Endometrium (tissue), 2 donors: ENCODE measurements around the gene KLRD1.
"Not testable (repeated sequence)": the region's sequence is repeated elsewhere in the genome, so short reads cannot be mapped to it uniquely, and the experiment has no call there.

ENCODE experiments used
- FAIRE-seq: peaks from 2 replicates; lab custom pipeline; 2012; peaks lifted over from hg19 to GRCh38; lab: Jason Lieb, UNC
- donor health status: control.
- donor health status: control.

KLRD1 gene, protein sequence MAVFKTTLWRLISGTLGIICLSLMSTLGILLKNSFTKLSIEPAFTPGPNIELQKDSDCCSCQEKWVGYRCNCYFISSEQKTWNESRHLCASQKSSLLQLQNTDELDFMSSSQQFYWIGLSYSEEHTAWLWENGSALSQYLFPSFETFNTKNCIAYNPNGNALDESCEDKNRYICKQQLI

DNA sequence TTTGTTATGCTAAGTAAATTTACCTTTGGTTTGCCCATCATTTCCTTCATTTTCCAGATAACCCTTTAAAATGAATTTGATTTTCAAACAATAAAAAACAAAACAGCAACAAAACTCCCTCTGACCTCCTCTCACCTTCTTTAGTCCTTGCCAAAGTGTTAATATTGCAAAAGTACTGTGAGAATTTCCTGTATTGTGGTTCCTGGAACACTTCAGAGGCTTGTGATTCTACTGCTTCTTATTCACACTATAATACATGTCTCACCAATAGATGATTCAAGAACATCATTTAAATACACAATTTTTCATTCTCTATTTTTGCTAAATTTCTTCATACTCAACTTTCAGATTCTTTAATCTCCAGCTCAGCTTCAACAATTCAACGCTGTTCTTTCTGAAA is at the start of gene KLRD1:
KLRD1 (plus strand) TSS at position 241 of the 400 bp plus-strand sequence. CDS start 208 bp downstream, outside the sequence.
- no peak for FAIRE-seq

DNA sequence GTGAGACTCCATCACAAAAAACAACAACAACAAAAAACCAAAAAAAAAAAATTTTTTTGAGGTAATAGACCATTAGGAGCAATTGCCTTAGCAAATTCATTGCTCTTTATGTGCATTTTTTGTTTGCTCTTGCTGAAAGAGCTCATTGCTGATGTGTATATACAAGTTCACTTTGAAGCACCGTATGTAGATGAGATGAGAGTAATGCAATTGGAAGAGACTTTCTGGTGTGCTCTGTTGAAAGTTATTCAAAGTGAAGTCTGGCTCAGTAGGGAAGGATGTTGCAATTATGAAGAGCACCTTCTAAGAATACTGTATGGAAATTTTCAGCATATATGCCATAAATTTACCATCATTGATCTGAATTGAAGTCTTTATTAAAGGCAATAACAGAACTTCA is 46.7 kb upstream of the KLRD1 start:
- FAIRE-seq = no peak

DNA sequence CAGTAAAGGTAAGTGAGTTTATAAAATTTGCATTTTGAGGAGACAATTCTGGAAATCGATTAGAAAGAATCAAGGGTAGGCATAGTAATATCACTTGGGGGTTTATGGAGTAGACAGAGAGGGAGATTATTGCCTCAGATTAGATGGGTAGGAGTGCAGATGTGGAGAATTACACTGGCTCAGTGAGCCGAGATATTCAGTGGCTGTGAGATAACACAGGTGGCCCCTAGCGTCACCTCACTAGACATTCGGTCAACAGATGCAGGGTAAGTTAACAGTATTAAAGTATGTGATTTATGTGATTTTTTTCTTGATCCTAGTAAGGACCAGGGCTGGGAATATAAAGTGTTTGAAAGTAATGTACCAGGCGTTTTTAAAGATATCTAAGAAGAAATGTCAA is 39.6 kb upstream of the KLRD1 start:
- no peak for FAIRE-seq

DNA sequence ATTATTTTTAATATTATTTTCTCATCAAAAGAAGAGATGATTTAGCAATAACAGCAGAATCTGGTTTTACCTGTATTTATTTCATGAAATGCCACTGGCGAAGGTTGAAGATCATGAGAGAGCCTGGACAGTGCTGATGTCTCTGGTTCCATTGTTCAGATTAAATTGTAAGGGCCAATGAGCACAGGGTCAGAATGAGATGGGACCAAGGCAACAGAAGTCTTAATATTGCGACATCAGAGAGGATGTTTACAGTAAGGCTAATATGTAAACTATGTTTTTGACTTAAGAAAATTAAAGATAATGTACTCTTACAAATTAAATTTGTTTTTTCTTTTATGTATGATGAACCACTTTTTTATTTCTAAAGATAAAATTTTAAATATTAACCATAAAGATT is 35.2 kb upstream of the KLRD1 start:
- FAIRE-seq = no peak

DNA sequence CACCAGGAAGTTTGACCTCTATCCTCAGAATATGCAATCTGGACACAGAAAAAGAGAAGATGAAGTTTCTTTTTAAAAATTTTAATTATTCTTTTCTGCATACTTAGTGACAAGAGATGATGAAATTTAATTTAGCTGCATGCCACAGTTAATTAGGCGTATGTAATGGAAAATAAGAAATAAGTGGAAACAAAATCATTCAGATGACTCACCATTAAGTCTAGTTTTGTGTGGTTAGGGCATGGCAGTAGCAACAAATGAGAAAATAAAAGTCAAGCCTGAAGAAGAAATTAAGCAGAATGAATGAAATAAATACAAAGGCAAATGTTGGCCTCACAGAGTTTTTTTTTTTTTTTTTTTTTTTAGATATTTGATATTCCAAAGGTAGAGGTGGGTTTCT is 30.9 kb upstream of the KLRD1 start:
- FAIRE-seq = no peak

DNA sequence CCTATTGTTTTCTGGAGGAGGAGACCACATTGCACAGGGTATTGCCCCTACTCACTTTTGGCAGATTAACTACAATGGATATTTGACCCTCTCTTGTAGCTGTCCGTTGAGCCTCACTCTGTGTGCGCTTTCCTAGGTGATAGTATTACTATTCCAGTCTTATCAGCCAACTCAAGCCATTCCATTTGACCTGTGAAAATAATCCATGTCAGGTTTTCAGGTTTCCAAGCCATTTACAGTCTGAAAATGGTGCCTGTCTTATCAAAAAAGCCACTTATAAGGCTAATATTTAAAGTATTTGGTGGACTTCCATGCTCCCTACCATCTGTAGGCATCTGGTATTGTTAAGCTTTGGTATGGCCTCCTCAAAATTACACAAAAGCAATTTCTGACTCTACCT is 29.6 kb upstream of the KLRD1 start:
- no peak for FAIRE-seq

DNA sequence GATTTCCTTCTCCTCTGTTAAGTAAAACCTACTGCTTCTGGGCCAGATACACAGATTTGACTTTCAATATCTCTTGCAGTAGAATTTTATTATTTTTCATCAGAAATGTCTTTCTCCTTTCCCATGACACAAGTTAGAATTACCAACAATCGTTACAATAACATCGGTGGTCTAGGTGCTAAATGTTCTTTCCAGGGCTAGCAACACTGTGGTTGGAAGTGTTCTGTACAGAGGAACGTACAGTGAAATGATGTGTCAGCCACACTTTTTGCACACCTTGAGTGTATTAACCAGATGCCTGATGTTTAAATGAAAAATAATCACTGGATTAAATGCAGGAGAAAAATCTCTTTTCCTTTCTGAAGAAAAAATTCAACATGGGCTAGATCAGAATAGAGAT is 27.7 kb upstream of the KLRD1 start:
- FAIRE-seq = no peak

DNA sequence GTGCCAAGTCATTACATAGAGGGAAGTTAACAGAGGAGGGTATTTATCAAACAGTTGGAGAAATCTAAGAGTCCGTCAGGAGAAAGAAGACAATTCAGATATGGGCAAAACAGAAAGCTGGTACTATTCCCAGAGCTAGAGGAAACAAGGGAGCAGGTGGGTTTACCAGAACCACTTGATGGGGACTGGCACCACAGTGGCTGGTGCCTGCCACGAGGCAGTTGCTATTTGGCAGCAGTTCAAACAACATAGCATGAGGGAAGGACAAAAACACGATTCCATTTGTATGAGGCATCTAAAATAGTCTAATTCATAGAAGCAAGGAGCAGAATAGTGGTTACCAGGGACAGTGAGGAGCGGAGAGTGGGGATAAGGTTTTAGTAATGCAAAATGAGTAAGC is 24.6 kb upstream of the KLRD1 start:
- FAIRE-seq = no peak

DNA sequence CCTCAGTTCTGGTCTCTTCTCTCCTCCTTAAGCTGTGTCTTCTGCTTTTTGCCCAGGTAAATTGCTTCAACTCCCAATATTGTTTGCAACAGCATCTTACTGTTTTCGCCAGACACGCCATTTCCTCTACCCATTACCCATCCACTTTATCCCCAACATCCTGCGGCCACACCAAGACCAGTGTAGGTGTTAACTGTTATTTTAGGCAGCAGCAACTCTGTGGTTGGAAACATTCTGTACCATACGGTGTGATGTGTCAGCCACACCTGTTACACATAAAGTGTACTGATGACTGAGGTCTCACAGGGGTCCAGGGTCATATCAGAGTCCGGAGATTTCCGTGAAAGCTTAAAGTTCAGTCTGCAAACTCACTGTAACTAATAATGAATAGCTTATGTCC is 21.8 kb upstream of the KLRD1 start:
- no peak for FAIRE-seq

DNA sequence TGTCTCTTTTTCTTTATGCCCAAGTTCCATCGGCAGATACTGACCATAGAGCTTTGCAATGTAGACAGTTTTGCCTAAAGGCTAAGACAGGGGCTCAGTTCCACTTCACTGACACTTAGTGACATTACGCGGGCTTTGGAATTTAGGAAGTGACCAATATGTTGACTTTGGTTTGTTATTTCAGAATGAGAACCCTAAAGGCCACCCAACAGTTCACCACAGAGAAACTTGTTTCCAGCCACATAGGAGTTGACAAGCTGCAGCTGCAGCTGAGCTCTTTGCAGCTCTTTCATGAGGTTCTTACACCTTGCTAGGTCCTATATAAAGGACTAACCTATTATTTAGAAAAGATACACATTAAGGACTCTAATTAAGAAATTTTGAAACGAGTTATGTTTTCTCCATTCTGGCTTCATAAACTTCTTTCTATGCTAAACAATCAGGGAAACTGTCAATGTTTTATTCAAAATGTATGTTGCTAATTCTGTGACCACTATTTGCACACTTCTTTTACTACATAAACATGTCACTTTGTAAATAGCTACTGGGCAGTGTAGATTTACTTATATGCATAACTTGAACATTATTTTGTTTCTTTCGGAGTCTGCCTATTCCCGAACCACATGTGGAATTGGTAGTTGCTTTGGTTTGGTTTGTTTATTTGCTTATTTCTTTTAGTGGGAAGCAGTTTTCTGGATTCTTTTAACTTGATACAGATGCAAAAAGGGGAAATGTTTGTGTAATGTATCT is 18.5 kb upstream of the KLRD1 start:
- FAIRE-seq = no peak

DNA sequence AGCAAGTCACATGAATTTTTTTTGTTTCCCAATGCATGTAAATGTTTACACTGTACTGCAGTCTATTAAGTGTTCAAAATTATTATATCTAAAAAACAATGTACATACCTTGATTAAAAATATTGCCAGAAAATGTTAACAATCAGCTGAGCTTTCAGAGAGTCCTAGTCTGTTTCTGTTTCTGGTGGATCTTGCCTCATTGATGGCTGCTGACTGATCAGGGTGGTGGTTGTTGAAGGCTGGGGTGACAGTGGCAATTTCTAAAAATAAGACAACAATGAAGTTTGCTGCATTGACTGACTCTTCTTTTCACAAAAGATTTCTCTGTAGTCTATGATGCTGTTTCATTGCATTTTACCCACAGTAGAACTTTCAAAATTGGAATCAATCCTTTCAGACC is 16.6 kb upstream of the KLRD1 start:
- FAIRE-seq = no peak

DNA sequence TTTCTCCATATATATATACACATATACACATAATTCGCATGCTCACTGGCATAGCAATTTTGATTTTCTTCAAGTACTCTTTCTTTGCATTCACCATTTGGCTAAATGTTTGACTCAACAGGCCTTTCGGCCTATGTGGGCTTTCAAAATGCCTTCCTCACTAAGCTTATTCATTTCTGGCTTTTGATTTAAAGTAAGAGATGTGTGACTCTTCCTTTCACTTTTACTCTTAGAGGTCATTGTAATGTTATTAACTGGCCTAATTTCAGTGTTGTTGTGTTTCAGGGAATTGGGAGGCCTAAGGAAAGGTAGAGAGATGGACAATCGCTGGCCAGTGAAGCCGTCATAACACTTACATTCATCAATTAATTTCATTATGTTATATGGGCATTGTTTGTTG is 14.5 kb upstream of the KLRD1 start:
- no peak for FAIRE-seq

DNA sequence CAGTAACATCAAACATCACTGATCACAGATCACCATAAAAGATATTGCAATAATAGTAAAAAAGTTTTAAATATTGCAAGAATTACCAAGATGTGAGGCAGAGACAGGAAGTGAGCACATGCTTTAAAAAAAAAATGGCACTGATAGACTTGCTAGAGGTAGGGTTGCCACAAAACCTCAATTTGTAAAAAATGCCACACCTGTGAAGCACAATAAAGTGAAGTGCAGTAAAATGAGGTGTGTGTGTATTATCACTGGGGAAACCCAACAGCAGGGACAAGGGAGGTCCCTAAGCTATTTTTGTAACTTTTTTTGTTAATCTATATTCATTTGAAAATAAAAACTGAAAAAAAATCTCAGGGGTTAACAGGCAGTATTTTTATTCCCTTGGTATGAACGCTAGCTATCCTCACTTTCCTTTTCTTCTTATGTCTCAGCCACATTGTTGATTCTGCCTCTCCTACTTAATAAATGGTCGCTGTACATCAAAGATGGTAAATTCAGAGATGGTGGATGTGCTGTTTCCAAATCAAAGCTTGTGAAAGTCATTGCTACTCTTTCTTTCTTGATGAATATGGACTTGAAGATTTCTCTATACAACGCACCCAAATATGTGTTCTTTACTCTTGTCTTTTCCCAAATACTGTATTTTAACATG is 14.0 kb upstream of the KLRD1 start:
- no peak for FAIRE-seq

DNA sequence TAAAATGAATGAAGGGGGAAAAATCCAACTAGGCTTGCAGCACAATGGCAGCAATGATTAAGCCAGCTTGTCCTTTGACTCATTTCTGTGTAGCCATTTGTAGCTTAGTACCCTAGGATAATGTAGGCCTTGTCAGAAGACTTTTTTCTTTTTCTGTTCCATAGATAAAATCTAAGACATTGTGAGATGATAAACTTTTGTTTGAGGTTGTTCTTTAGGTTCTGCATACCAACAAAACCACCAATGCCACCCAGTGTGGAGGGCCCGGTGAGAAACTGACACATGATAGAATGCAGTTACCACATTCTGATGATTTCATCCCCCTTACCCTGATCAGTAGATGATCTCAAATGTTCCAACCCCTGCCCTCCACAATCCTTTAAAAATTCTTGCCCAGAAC is 6.6 kb upstream of the KLRD1 start:
- no peak for FAIRE-seq

DNA sequence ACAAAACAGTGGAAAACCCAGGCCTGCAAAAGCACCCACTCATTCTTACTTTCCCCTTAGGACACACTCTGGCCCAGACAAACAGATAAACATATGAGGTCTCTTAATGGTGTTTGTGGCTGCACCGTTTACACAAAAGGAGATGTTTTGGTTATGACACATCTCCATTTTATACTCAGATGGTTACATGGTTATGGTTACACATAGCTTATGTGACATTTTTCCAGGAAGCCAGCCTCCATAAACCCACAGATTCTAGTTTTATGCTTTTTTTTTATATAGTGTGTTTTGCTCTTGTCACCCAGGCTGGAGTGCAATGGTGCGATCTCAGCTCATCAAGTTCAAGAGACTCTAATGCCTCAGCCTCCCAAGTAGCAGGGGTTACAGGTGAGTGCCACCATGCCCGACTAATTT is 3.5 kb upstream of the KLRD1 start:
- no peak for FAIRE-seq

DNA sequence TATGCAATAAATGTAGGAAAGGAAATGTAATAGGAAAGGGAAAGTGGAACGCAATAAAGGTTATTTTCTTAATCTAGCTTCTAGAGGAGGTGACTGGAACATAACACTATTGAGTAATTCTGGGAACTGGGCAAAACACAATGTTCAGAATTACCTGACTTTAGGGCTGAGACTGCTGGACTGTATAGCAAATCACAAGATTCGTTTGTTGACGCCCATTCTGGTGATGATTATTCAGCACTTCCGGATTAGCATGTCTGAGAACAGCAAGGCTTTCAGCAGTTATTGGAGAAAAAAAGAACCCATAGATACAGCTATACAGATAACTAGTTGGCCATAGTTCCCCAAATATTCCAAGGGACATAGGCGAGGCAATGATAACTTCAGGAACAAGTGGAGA is 2.3 kb upstream of the KLRD1 start:
- no peak for FAIRE-seq

DNA sequence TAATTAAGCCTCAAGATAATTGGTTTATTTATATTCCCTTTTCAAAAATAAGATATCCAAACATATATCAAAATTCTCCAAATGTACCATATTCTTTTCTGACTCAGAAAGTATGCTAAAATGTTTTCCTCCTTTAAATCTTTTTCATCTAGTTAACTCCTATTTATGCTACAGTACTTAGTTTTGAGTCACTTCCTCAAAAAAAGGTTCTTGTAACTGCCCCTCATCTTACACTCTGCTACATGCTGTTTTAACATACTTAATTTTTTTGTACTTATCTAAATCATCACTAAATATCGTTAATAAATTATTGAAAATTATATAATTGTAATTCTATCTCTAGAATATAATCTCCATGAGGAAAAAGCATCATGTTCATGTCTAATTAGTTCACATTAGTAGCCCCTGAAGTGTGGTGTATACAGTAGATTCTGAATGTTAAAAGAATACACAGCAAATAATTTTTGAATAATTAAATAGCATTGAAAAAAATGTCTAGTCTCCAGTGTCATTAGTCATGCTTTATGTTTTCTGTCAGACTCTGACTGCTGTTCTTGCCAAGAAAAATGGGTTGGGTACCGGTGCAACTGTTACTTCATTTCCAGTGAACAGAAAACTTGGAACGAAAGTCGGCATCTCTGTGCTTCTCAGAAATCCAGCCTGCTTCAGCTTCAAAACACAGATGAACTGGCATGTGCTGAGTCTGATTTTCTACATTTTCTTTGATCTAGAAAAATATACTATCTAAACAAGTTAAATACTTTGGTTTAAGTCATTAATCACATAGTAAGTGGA is 3.5 kb downstream of the KLRD1 start:
- FAIRE-seq = no peak

DNA sequence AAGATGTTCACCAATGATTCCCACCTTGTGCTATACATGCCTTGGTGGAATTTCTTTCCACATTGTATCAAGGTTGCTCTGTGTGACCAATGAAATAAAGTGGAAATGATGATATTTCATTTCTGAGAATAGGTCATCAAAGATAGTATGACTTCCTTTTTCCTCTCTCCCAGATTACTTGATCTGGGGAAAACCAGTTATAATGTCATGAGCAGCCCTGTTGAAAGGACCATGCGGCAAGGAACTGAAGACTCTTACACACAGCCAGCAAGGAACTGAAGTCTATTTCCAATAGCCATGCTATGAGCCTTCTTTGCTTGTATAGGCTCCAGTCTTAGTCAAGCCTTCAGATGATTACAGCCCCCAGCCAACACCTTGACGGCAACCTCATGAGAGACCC is 11.7 kb downstream of the KLRD1 start:
- FAIRE-seq = no peak

DNA sequence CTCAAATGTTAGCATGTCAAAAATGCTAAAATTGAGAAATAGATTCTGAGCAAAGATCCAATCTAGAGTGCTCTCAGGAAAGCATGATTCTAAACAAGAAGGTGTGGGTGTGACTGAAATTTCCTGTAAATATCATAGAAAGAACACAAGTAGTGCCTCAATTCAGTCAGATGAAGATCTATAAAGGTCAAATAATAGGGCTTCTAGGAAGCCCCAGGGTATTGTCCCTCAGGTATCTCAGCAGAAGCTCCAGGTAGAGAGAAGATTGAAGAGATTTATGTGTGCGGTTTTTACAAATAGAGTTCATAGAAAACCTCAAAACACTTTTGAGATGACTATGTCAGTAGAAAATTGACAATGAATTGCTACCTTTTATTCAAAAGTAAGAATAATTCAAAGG is 13.0 kb downstream of the KLRD1 start:
- FAIRE-seq = no peak

DNA sequence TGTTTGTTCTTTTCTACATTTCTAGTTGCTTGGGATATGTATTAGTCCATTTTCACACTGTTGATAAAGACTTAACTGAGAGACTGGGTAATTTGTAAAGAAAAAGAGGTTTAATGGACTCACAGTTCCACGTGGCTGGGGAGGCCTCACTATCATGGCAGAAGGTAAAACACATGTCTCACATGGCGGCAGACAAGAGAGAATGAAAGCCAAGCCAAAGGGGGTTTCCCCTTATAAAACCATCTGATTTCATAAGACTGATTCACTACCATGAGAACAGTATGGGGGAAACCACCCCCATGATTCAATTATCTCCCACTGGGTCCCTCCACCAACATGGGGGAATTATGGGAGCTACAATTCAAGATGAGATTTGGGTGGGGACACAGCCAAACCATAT is 21.0 kb downstream of the KLRD1 start:
- FAIRE-seq = not testable (repeated sequence)

DNA sequence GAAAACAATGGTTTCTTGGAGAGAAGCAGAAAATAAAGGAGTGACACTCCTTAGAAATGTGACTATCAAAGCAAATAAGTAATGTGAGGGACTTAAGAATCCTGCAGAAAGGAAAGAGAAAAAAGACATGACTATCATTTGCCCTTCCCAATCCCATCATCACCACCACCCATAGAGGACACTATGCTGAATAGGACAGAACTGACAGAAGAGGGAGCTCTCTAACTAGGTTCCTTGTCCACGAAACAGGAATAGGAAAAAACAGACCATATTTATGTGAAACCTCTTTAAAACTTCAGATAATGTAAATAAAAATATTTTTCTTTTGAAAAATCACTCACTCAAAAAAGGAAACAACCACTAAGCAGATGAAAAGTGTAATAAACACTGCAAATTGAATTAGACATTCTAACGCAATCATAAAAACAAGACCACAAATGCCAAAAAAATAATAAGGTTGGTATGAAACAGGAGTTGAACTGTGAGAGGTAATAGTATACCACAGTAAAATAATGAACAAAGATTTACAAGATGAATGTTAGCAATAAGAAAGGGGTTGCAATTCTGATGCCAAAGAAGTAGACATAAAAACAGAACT is 24.1 kb downstream of the KLRD1 start:
- FAIRE-seq = peak; percentile 26

DNA sequence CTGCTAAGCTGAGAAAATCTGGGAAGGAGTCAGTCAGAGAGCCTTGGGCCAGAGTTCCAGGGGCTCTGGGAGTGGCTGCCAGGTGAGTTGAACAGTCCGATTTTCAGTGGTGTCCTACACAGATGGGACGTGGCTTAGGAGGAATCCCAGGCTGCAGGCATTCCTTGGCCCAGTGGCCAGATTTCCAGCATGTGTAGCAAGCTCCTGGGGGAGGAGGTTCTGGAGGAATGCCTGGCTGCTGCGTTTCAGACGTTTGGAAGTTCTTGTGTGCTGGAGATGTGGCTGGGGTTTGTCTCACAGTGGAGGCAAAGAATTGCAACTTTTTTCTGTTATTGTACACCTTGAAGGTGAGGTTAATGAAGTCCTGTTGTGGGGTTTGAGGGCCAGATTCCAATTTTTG is 28.5 kb downstream of the KLRD1 start:
- FAIRE-seq = not testable (repeated sequence)
